Effector memory CD4-positive, alpha-beta T cell (primary cell): ENCODE results near the gene OS9.
"Not testable (repeated sequence)": the region's sequence is repeated elsewhere in the genome, so short reads cannot be mapped to it uniquely, and the experiment has no call there.

Experiments used
- DNase-seq, 3 donors: peaks; one replicate each; pipeline ENCODE4 v3.0.0-alpha.2; 2020
- H3K27ac ChIP-seq: 2 replicates; pipeline ENCODE4 v1.7.0; 2013; ENCODE audit warnings: mild to moderate bottlenecking, low read length, moderate library complexity; ENCODE audit not compliant: insufficient read depth, poor library complexity, severe bottlenecking
- H3K27me3 ChIP-seq: replicated peaks from 2 replicates; pipeline ENCODE4 v1.7.0; 2013; ENCODE audit warnings: mild to moderate bottlenecking, low read length; ENCODE audit not compliant: insufficient read depth, control insufficient read depth, poor library complexity, severe bottlenecking
- H3K36me3 ChIP-seq: 2 replicates; pipeline ENCODE4 v1.7.0; 2013; ENCODE audit warnings: mild to moderate bottlenecking, low read length, moderate library complexity; ENCODE audit not compliant: control insufficient read depth, insufficient read depth
- H3K4me1 ChIP-seq: 2 replicates; pipeline ENCODE4 v1.7.0; 2013; ENCODE audit warnings: low read length, mild to moderate bottlenecking; ENCODE audit not compliant: control insufficient read depth, insufficient read depth, poor library complexity, severe bottlenecking
- H3K4me3 ChIP-seq: 2 replicates; pipeline ENCODE4 v1.7.0; 2013; ENCODE audit warnings: low read length, low read depth, mild to moderate bottlenecking; ENCODE audit not compliant: insufficient read depth, poor library complexity, severe bottlenecking
- H3K9me3 ChIP-seq: 2 replicates; pipeline ENCODE4 v1.7.0; 2013; ENCODE audit warnings: mild to moderate bottlenecking, low read length, moderate library complexity; ENCODE audit not compliant: control insufficient read depth

OS9 gene

GRCh38 chr12:57713209-57713608 lies 19.3 kb downstream of the OS9 start:
- Histone ChIP-seq H3K4me1 (no peaks in the 10 kb centered on the region), H3K9me3 (no peaks in the 10 kb centered on the region), H3K27me3 (no peaks in the 10 kb centered on the region), H3K27ac (no peak overlapping the region), H3K4me3 (no peak overlapping the region), H3K36me3 (peaks cover 41% of the 10 kb centered on the region)
- no peak for DNase-seq

- not testable (repeated sequence) for H3K4me3 ChIP-seq, H3K9me3 ChIP-seq, H3K27me3 ChIP-seq, H3K27ac ChIP-seq, H3K4me1 ChIP-seq, DNase-seq
- peaks cover 56% of the 10 kb centered on the region for H3K36me3 ChIP-seq
Observed at GRCh38 chr12:57715036-57715748, 21.3 kb downstream of the OS9 start.

- Histone ChIP-seq H3K27me3 (no peaks in the 10 kb centered on the region), H3K9me3 (no peaks in the 10 kb centered on the region), H3K4me1 (no peaks in the 10 kb centered on the region), H3K27ac (no peak overlapping the region), H3K36me3 (peaks cover 62% of the 10 kb centered on the region), H3K4me3 (no peak overlapping the region)
- no peak for DNase-seq
Observed at GRCh38 chr12:57715786-57716185, 21.9 kb downstream of the OS9 start.

- H3K4me3 ChIP-seq: no peak overlapping the region
- H3K36me3 ChIP-seq: peaks cover 67% of the 10 kb centered on the region
- no peaks in the 10 kb centered on the region for H3K4me1 ChIP-seq
- H3K9me3 ChIP-seq: no peaks in the 10 kb centered on the region
- H3K27me3 ChIP-seq: no peaks in the 10 kb centered on the region
- no peak overlapping the region for H3K27ac ChIP-seq
- DNase-seq: no peak
Observed at GRCh38 chr12:57716305-57716704, 22.4 kb downstream of the OS9 start.

GRCh38 chr12:57717131-57717530 lies 23.2 kb downstream of the OS9 start:
- Histone ChIP-seq H3K27ac (no peak overlapping the region), H3K36me3 (peaks cover 74% of the 10 kb centered on the region), H3K4me1 (no peaks in the 10 kb centered on the region), H3K9me3 (no peaks in the 10 kb centered on the region), H3K27me3 (no peaks in the 10 kb centered on the region), H3K4me3 (no peak overlapping the region)
- no peak for DNase-seq

GRCh38 chr12:57717846-57718640 lies 24.1 kb downstream of the OS9 start:
- no peak overlapping the region for H3K4me3 ChIP-seq
- H3K9me3 ChIP-seq: no peaks in the 10 kb centered on the region
- no peaks in the 10 kb centered on the region for H3K27me3 ChIP-seq
- no peak for DNase-seq
- peaks cover 68% of the 10 kb centered on the region for H3K36me3 ChIP-seq
- no peak overlapping the region for H3K27ac ChIP-seq
- no peaks in the 10 kb centered on the region for H3K4me1 ChIP-seq

GRCh38 chr12:57718641-57719528 lies 25.0 kb downstream of the OS9 start:
- H3K27me3 ChIP-seq: no peaks in the 10 kb centered on the region
- no peaks in the 10 kb centered on the region for H3K9me3 ChIP-seq
- peaks cover 68% of the 10 kb centered on the region for H3K36me3 ChIP-seq
- no peak overlapping the region for H3K27ac ChIP-seq
- DNase-seq: no peak
- no peaks in the 10 kb centered on the region for H3K4me1 ChIP-seq
- H3K4me3 ChIP-seq: no peak overlapping the region

- Histone ChIP-seq H3K36me3 (peaks cover 64% of the 10 kb centered on the region), H3K4me3 (no peak overlapping the region)
- DNase-seq: no peak
Observed at GRCh38 chr12:57719777-57720605, 26.1 kb downstream of the OS9 start.

More at GRCh38 chr12:57719777-57720605, 26.1 kb downstream of the OS9 start:
- H3K9me3 ChIP-seq: no peaks in the 10 kb centered on the region
- no peak overlapping the region for H3K27ac ChIP-seq
- no peaks in the 10 kb centered on the region for H3K4me1 ChIP-seq
- H3K27me3 ChIP-seq: no peaks in the 10 kb centered on the region
